Neural cell (in vitro differentiated cells): Measurements from ENCODE around the gene SNAP25.

Experiments
- CTCF ChIP-seq: fragments of 450-650 bp; IDR thresholded peaks from 2 replicates; pipeline ENCODE4 v1.5.1; 2014; ENCODE audit warnings: antibody characterized with exemption, mild to moderate bottlenecking, moderate library complexity; ENCODE audit not compliant: poor library complexity, severe bottlenecking
- EP300 ChIP-seq: fragments of 450-650 bp; conservative IDR thresholded peaks from 2 replicates; pipeline ENCODE4 v1.6.1; 2014; ENCODE audit warnings: antibody characterized with exemption, mild to moderate bottlenecking, moderate library complexity; ENCODE audit not compliant: poor library complexity, severe bottlenecking
- RAD21 ChIP-seq: fragments of 450-650 bp; conservative IDR thresholded peaks from 2 replicates; pipeline ENCODE4 v1.6.1; 2014; ENCODE audit warnings: antibody characterized with exemption, mild to moderate bottlenecking, moderate library complexity

- TF ChIP-seq CTCF (no peak), EP300 (no peak), RAD21 (no peak)
Observed at GRCh38 chr20:10278412-10278811, 59.8 kb downstream of the SNAP25 start.
